HL-60/S4 (cell line): ENCODE data around the gene ZNF398.

ENCODE experiments used
- in situ Hi-C: fragments of 300-500 bp; cut with MboI; formaldehyde crosslinking; loops from 2 replicates; pipeline ENCODE4 v1.14.3; 2022; ENCODE audit warnings: low sequenced_read_pairs

The ZNF398 gene

GRCh38 chr7:149147752-149148653 lies 750 bp downstream of the ZNF398 start:
- in situ Hi-C loops: no loop called here

- in situ Hi-C loops: no loop called here
Observed at GRCh38 chr7:149150981-149151380, 3.7 kb downstream of the ZNF398 start.

- in situ Hi-C loops: no loop called here
Observed at GRCh38 chr7:149153346-149153745, 6.1 kb downstream of the ZNF398 start.

GRCh38 chr7:149154056-149154455 lies 6.8 kb downstream of the ZNF398 start:
- in situ Hi-C loops: no loop called here

- in situ Hi-C loops: no loop called here
Observed at GRCh38 chr7:149156898-149157297, 9.6 kb downstream of the ZNF398 start.

- in situ Hi-C loops: no loop called here
Observed at GRCh38 chr7:149161241-149161848, 14.1 kb downstream of the ZNF398 start.

GRCh38 chr7:149166142-149166541 lies 18.9 kb downstream of the ZNF398 start:
- in situ Hi-C loops: no loop called here

GRCh38 chr7:149166630-149167352 lies 19.5 kb downstream of the ZNF398 start:
- in situ Hi-C loops: no loop called here

GRCh38 chr7:149171892-149172533 lies 24.8 kb downstream of the ZNF398 start:
- in situ Hi-C loops: no loop called here

- in situ Hi-C loops: no loop called here
Observed at GRCh38 chr7:149172534-149172920, 25.3 kb downstream of the ZNF398 start.

- in situ Hi-C loops: no loop called here
Observed at GRCh38 chr7:149175150-149175549, 27.9 kb downstream of the ZNF398 start.

- in situ Hi-C loops: no loop called here
Observed at GRCh38 chr7:149179241-149179640, 32.0 kb downstream of the ZNF398 start.

GRCh38 chr7:149180722-149181449 lies 33.6 kb downstream of the ZNF398 start:
- in situ Hi-C loops: no loop called here

- in situ Hi-C loops: no loop called here
Observed at GRCh38 chr7:149181450-149181790, 34.2 kb downstream of the ZNF398 start.

GRCh38 chr7:149184274-149184673 lies 37.0 kb downstream of the ZNF398 start:
- in situ Hi-C loops: no loop called here

GRCh38 chr7:149188213-149188612 lies 41.0 kb downstream of the ZNF398 start:
- in situ Hi-C loops: no loop called here

- in situ Hi-C loops: no loop called here
Observed at GRCh38 chr7:149188637-149189259, 41.5 kb downstream of the ZNF398 start.

GRCh38 chr7:149191851-149192250 lies 44.6 kb downstream of the ZNF398 start:
- in situ Hi-C loops: no loop called here

GRCh38 chr7:149194799-149195179 lies 47.5 kb downstream of the ZNF398 start:
- in situ Hi-C loops: no loop called here
